HepG2 (cell line): ENCODE data around the gene TPST1. TPM values are rescaled to one million over a fixed set of nuclear protein-coding genes. Genes with fewer than 3 reads are reported as not detected.

ENCODE experiments used
- ATF3 ChIP-seq: sonication (generic); formaldehyde crosslinking; IDR thresholded peaks from 2 replicates; pipeline ENCODE4 v1.4.0; 2020; ENCODE audit warnings: missing genetic modification reagents
- BCLAF1 ChIP-seq: fragments of 450-650 bp; IDR thresholded peaks from 2 replicates; pipeline ENCODE4 v1.6.1; 2017; ENCODE audit warnings: mild to moderate bottlenecking
- CHCHD3 ChIP-seq: sonication (generic); formaldehyde crosslinking; IDR thresholded peaks from 2 replicates; pipeline ENCODE4 v1.8.0; 2022; ENCODE audit warnings: mild to moderate bottlenecking, missing genetic modification reagents, moderate library complexity
- CREBL2 ChIP-seq: sonication (generic); formaldehyde crosslinking; IDR thresholded peaks from 2 replicates; pipeline ENCODE4 v1.8.1; 2023; ENCODE audit warnings: missing genetic modification reagents, mild to moderate bottlenecking, borderline replicate concordance
- IKZF5 ChIP-seq: IDR thresholded peaks from 2 replicates; pipeline ENCODE4 v1.6.1; 2018; ENCODE audit warnings: missing genetic modification reagents, mild to moderate bottlenecking, missing compliant biosample characterization
- JUN ChIP-seq: sonication (generic); formaldehyde crosslinking; IDR thresholded peaks from 2 replicates; pipeline ENCODE4 v1.4.0; 2020; ENCODE audit warnings: mild to moderate bottlenecking, missing genetic modification reagents
- KDM4B ChIP-seq: sonication (generic); formaldehyde crosslinking; IDR thresholded peaks from 2 replicates; pipeline ENCODE4 v1.4.0; 2020; ENCODE audit warnings: missing genetic modification reagents
- KDM5B ChIP-seq: sonication (generic); formaldehyde crosslinking; IDR thresholded peaks from 2 replicates; pipeline ENCODE4 v1.4.0; 2020; ENCODE audit warnings: missing genetic modification reagents, mild to moderate bottlenecking, borderline replicate concordance
- MAFK ChIP-seq, 2 experiments: IDR thresholded peaks in 1 of 2; conservative IDR thresholded peaks in 1 of 2; 2 replicates each; pipeline ENCODE4 v1.6.1; 2011; ENCODE audit warnings: improper control_type of control experiment in 2 of 2, low read length in 2 of 2
- MAX ChIP-seq: IDR thresholded peaks from 2 replicates; pipeline ENCODE4 v1.6.1; 2012; ENCODE audit warnings: inconsistent platforms
- NCOA5 ChIP-seq: sonication (generic); formaldehyde crosslinking; IDR thresholded peaks from 2 replicates; pipeline ENCODE4 v1.4.0; 2020; ENCODE audit warnings: missing genetic modification reagents
- RBAK ChIP-seq: sonication (generic); formaldehyde crosslinking; IDR thresholded peaks from 2 replicates; pipeline ENCODE4 v1.5.1; 2020; ENCODE audit warnings: mild to moderate bottlenecking, missing genetic modification reagents
- ZC3H13 ChIP-seq: sonication (generic); formaldehyde crosslinking; IDR thresholded peaks from 2 replicates; pipeline ENCODE4 v1.8.1; 2023; ENCODE audit warnings: mild to moderate bottlenecking, missing genetic modification reagents, moderate library complexity
- ZNF10 ChIP-seq: sonication (generic); formaldehyde crosslinking; IDR thresholded peaks from 2 replicates; pipeline ENCODE4 v1.4.0; 2020; ENCODE audit warnings: mild to moderate bottlenecking, low read depth, missing genetic modification reagents, borderline replicate concordance
- ZNF12 ChIP-seq: sonication (generic); formaldehyde crosslinking; IDR thresholded peaks from 2 replicates; pipeline ENCODE4 v1.5.0; 2020; ENCODE audit warnings: missing genetic modification reagents
- ZNF18 ChIP-seq: sonication (generic); formaldehyde crosslinking; IDR thresholded peaks from 2 replicates; pipeline ENCODE4 v1.8.0; 2022; ENCODE audit warnings: mild to moderate bottlenecking, missing genetic modification reagents; ENCODE audit not compliant: insufficient replicate concordance
- ZNF317 ChIP-seq: sonication (generic); formaldehyde crosslinking; IDR thresholded peaks from 2 replicates; pipeline ENCODE4 v1.5.0; 2020; ENCODE audit warnings: mild to moderate bottlenecking, missing genetic modification reagents
- ZNF329 ChIP-seq: sonication (generic); formaldehyde crosslinking; IDR thresholded peaks from 2 replicates; pipeline ENCODE4 v1.9.0; 2021; ENCODE audit warnings: low read depth, mild to moderate bottlenecking, missing genetic modification reagents
- ZNF460 ChIP-seq: sonication (generic); formaldehyde crosslinking; IDR thresholded peaks from 2 replicates; pipeline ENCODE4 v1.5.1; 2020; ENCODE audit warnings: missing genetic modification reagents, mild to moderate bottlenecking, borderline replicate concordance
- ZNF598 ChIP-seq: sonication (generic); formaldehyde crosslinking; IDR thresholded peaks from 2 replicates; pipeline ENCODE4 v1.5.1; 2020; ENCODE audit warnings: mild to moderate bottlenecking, missing genetic modification reagents, borderline replicate concordance
- polyA plus RNA-seq, 8 experiments: library from polyadenylated mRNA; depleted of rRNA in 3 of 8; stranded (reverse) in 7 of 8; unstranded in 1 of 8; fragments of >200 nt; fragmentation: Illumina TruSeq in 4 of 8; extraction: Trizol in 4 of 8; gene quantifications; 2 replicates each; pipeline versions ENCODE4 v1.2.1 to v1.2.3, GENCODE V29; 2011 to 2016; ENCODE audit warnings: low read depth in 4 of 8, missing spikeins in 1 of 8, mixed read lengths in 1 of 8; ENCODE audit not compliant: insufficient read depth in 1 of 8
- total RNA-seq, 5 experiments: library from RNA; depleted of rRNA; stranded (reverse); fragments of >200 nt; fragmentation: Illumina TruSeq; extraction: Trizol; gene quantifications; 2 replicates each; pipeline ENCODE4 v1.2.3, GENCODE V29; 2016; ENCODE audit warnings: low read depth in 1 of 5

TPST1 gene
- total and polyA plus RNA-seq, 2 of the 13 experiments (the other 11 are each of a cell fraction or from before 2014, with no cell fraction given), result 24.3 to 34.1 TPM

- TF ChIP-seq ZNF598 (CRISPR knock-in tag) (no peak), KDM4B (CRISPR knock-in tag) (no peak), ZNF317 (no peak), KDM5B (CRISPR knock-in tag) (no peak), ZNF18 (CRISPR knock-in tag) (no peak), MAFK (conservative IDR thresholded peaks at IDR 0.05 in 1 of 2, IDR thresholded peaks at IDR 0.05 in 1 of 2; ENCODE audit: low read length in 2 of 2) (no peak), NCOA5 (CRISPR knock-in tag) (no peak), ZNF12 (CRISPR knock-in tag) (peak; percentile 100), IKZF5 (CRISPR knock-in tag) (no peak), ATF3 (no peak), CREBL2 (CRISPR knock-in tag) (no peak), JUN (CRISPR knock-in tag) (0 out of 2 replicates have a peak, but pooled peaks have one; percentile 34), RBAK (peak; percentile 99), BCLAF1 (no peak), ZNF460 (CRISPR knock-in tag) (no peak), ZNF10 (no peak), ZC3H13 (CRISPR knock-in tag) (no peak), MAX (no peak), CHCHD3 (CRISPR knock-in tag) (no peak), ZNF329 (CRISPR knock-in tag) (no peak)
Measured at GRCh38 chr7:66170309-66171231, 34.6 kb upstream of the TPST1 start (continued).
